ENCODE measurements around the gene NTN3.

NTN3 gene

DNA sequence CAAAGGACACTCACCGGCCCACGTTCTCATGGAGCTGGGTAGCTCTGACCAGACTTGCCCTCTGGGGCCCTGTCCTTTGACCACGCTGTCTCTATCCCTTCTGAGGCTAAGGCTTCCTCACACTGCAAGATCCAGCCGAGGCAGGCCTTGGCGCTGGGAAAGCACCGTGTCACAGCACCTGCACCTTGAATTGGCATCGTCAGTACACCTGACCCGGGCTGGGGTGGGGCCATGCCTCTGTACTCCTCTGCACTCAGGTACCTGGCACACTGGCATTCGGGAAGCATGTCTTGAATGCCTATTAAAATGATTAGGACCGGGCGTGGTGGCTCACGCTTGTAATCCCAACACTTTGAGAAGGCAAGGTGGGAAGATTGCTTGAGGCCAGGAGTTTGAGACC, 9.9 kb downstream of the NTN3 start:
- no peak for DNase-seq

- DNase-seq = no peak
Observed at GRCh38 chr16:2481676-2482075, 10.6 kb downstream of the NTN3 start.

DNA sequence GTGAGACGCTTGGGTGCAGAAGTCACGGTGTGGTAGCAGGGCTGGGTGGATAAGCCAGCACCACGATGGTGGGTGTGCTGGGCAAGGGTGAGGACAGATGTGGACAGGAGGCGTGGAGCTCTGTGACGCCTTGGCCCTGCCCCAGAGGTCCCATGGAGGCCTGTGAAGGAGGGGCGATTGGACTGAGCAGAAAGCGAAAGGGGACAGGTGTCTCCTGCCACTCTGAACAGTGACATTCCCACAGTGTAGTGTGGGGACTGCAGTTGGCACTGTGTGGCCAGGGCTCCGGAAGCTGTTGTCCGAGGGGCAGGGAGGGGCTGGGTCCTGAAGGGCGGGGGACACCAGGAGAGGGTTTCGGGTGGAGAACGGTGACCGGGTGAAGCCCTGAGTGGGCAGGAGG, 11.2 kb downstream of the NTN3 start:
- DNase-seq = no peak

- no peak for DNase-seq
Observed at GRCh38 chr16:2482708-2483534, 11.8 kb downstream of the NTN3 start.

DNA sequence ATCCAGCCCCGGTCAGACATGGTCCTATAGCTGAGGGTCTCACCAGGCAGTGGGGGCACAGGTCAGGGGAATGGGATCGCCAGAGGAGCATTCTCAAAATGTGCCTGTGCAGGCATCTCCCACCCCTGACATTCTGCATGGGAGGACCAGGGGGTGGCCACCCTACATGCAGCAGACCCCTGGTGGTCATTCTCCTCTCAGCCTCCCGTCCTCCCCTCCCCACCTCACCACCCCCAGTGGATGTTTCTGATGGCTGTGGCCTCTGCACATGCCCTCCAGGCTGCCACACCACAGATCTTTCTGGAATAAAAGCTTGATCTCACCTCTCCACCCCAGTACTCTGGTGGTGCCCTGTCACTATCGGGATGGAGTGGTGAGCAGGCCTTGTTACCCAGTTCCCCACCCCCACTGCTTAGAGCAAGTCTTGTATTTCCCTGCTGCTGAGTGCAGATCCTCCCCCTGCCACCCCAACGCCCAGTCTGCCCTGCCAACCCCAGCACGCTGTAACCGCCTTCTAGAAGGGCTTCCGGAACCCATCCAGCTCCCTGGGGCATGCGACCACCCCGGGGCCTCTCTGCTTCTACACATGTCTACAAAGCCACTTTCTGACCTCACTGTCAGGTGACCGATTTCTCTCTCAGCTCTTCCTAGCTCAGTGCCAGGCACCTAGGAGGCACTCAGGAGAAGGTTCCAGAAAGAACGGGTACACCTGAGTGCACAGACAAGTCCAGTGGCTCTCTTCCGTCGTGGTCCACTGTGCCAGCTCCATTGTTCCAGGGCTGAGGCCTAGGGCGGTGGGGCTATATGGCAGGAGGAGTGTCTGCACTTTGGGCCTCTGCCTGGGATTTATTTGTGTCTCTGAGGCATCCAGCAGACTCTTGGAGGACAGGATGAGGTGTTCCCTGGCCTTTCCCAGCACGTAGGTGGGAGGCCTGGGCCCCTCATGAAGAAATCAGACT, 13.1 kb downstream of the NTN3 start:
- DNase-seq = no peak

DNA sequence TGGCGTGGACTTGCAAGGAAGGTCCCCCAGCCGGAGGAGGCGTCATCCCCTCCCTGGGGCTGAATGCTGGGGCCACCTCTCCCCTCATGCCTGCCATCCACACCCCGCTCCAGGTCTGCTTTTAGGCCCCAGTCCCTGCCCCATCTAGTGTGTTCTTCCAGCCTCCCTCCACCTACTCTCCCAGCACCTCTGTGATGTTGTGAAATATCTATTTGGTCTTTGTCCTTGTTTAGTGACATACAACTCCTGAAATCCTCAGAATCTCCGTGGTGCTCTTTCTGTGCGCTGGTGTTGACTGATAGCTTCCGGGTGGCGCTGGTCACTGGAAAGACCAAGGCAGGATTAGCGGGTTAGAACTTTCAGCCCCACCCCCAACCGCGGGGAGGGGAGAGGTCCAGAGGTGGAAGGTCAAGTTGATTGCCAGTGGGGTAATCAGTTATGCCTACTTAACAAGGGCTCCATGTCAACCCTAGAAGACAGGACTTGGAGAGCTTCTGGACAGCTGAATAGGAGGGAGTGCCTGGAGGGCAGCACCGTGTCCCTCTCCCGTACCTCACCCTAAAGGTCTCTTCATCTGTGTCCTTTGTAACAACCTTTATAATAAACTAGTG, 13.9 kb downstream of the NTN3 start:
- no peak for DNase-seq

DNA sequence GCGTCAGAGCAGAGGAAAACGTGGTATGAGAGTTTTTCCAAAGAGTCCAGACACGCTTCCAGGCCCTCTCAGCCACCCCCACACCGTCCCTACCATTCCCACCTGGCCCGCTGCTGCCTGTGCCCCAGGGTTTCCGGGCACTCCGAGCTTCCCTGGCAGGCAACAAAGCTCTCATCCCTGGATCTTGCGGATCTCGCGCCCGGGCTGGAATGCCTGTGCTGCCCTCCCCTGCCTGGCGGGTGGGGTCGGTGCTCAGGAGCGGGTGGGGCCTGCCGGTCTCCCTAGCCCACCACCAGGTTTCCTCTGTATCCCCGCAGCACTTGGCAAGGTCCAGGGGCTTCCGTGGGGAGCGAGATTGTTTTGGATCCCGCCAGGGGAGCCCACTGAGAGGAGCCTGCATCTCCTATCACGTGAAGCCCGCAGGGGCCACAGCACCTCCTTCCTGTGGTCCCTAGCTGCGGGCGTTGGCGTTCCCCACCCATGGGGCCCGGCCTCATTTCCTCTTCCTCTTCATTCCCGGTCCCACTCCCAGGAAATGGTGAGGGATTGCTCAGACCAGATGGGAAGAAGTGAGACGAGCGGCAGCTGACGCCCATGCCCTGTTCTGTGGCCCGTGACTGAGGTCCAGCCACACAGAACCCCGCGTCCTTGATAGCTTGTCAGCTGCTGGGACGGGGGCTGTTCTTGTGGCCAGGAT, 14.9 kb downstream of the NTN3 start:
- no peak for DNase-seq

GRCh38 chr16:2486645-2487516, 15.8 kb downstream of the NTN3 start:
- DNase-seq = no peak

GRCh38 chr16:2487517-2487842, 16.4 kb downstream of the NTN3 start:
- no peak for DNase-seq

GRCh38 chr16:2487903-2488531, 16.9 kb downstream of the NTN3 start:
- DNase-seq = no peak

DNA sequence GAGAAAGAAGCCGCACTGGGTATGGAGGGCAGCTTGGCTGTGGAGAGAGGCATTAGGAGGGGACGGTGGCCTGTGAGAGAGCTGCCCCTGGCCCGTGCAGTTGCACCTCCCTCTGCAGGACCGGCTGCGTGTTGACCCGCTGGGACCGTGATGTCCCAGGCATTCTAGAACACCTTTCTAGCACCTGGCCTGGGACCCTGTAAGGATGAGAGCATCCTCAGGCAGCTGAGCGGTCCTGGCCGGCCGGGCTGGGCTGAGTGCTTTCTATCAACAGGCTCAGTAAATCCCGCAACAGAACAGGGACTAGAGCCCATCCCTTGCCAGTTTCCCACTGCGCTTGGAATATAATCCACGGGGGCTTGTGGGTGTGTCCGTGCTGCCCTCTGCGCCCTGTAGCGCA, 18.5 kb downstream of the NTN3 start:
- no peak for DNase-seq

DNA sequence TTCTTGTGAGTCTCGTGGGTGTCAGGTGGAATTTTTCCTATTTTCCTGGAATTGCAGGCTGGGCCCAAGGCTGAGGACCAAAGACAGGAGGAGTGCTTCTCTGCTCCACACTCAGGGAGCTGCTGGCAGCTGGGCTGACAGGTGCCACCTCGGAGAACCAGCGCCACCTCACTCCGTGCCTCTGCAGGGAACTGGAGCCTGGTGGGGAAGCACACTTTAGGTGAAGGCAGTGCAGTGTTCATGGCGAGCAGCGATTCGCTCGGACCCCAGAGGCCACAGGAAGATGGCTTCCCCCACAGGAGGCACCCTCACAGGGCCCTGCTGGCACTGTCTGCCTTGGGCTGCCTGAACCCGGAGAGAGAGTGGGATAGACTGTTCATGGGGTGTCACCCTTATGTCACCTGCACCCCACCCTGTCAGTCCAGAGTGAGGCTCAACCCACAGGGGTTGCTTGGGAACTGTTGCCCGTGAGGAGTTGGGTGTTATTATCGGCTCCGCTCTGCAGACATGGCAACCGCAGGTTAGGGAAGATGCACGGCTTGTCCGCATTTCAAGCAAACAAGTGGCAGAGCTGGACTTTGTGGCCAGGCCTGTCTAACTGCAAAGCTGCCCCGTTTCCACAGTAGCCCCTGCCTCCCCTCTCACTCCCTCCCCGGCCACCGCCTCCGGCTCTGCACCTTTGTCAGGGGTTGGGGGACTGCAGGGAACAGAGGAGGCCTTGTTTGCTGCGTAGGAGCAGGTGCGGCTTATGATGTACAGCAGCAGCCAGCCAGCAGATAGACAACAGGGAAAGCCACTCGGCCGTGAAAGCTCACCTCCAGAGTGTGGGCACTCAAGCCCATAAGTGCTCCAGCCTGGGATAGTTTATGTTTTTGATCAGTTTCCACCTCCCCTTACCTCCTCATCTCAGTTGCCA, 19.4 kb downstream of the NTN3 start:
- DNase-seq = no peak

DNA sequence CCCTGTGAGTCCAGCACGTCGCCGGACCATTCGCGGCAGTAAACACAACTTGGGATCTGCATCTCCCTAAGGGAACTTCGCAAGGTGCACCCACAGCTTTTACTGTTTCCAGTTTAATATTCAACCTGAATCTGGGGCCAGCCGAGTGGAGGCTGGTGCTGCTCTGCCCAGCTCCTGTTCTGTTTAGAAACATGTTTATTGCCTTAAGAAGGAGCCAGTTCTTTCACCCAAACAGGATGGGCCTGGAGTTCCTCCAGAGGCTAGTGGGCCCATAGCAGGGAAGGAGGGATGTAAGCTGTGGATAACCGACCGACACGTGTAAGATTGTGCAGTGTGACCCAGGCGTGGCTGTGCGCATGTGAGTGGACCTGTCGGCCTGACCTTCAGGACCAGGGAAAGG, 21.2 kb downstream of the NTN3 start:
- DNase-seq = no peak

GRCh38 chr16:2493605-2494004, 22.5 kb downstream of the NTN3 start:
- DNase-seq = no peak

GRCh38 chr16:2494616-2495015, 23.5 kb downstream of the NTN3 start:
- DNase-seq = no peak

DNA sequence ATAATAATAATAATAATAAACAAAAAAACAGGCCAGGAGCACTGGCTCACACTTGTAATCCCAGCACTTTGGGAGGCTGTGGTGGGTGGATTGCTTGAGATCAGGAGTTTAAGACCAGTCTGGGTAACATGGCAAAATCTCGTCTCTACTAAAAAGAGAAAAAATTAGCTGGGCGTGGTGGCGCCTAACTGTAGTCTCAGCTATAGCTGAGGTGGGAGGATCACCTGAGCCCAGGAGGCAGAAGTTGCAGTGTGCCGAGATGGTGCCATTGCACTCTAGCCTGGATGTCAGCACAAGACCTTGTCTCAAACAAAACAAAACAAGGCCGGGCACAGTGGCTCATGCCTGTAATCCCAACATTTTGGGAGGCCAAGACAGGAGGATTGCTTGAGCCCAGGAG, 23.9 kb downstream of the NTN3 start:
- DNase-seq = no peak

GRCh38 chr16:2496223-2497115, 25.4 kb downstream of the NTN3 start:
- no peak for DNase-seq

DNA sequence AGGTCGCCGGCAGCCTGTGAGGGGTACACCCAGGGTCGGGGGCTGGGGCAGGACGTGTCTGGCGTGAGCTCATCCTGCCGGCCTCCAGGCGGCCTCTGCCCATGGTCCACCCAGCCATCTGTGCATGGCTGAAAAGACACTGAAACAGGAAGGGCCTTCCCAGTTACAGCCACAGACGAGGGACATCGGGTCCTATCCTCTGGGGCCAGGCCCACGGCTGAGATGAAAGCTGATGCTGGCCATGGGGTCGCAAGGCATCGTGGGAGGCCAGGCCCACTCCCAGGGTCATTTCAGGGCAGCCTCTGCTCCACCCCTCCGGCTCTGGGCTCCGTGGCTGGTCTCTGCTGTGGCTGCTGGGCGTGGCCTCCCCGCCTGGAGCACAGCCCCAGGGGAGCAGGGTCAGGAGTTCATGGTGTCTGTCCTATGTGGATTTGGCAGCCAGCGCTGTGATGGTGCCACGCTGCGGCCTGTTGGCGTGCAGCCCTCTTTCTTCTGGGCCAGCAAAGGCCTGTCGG, 26.1 kb downstream of the NTN3 start:
- DNase-seq = no peak
